Peyer's patch (tissue), 4 donors: ENCODE results near the gene DKKL1.

Source experiments
- POLR2A ChIP-seq, 2 donors: fragments of 450-650 bp; IDR thresholded peaks; one replicate each; pipeline ENCODE4 v1.5.1; 2017; ENCODE audit warnings: antibody characterized with exemption in 2 of 2, mild to moderate bottlenecking in 2 of 2, moderate library complexity in 2 of 2
- TF ChIP-seq, protein P1 (sequence below), 6 experiments: fragments of 450-650 bp in 4 of 6; fragments of 200-600 bp in 2 of 6; sonication (generic) in 1 of 6; IDR thresholded peaks; one replicate each; pipeline ENCODE4 v1.5.1; 2017 to 2019; ENCODE audit warnings: antibody characterized with exemption in 6 of 6, mild to moderate bottlenecking in 3 of 6, moderate library complexity in 1 of 6

DNA sequence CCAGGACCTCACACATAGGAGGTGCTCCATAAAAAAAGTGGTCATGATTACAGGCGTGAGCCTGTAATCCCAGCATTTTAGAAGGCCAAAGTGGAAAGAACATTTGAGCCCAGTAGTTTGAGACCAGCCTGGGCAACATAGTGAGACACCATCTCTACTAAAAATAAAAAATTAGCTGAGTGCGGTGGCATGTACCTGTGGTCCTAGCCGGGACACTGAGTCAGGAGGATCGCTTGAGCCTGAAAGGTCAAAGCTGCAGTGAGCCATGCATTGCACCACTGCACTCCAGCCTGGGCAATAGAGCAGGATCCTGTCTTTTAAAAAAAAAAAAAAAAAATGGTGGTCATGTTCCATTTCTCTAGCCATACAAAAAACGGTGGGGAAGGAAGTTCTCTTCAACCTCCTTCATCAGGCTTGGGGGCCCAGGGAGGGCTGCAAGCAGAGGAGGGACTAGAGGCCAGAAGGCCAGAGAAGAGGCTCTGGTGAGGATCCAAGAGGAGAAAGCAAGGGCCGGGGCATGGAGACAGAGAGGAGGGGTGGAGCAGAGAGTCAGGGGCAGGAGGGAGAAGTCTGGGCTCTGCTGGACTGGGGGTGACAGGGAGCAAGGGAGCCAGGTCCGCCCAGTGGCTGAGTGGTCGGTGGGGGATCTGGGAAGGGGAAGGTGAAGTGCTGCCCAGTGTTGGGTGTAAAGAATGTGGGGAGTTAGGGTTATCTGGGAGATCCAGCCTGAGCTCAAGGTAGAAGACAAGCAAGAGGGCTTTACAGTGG lies 33.2 kb downstream of the DKKL1 start:
- TF ChIP-seq, protein P1, sequence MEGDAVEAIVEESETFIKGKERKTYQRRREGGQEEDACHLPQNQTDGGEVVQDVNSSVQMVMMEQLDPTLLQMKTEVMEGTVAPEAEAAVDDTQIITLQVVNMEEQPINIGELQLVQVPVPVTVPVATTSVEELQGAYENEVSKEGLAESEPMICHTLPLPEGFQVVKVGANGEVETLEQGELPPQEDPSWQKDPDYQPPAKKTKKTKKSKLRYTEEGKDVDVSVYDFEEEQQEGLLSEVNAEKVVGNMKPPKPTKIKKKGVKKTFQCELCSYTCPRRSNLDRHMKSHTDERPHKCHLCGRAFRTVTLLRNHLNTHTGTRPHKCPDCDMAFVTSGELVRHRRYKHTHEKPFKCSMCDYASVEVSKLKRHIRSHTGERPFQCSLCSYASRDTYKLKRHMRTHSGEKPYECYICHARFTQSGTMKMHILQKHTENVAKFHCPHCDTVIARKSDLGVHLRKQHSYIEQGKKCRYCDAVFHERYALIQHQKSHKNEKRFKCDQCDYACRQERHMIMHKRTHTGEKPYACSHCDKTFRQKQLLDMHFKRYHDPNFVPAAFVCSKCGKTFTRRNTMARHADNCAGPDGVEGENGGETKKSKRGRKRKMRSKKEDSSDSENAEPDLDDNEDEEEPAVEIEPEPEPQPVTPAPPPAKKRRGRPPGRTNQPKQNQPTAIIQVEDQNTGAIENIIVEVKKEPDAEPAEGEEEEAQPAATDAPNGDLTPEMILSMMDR (IDR thresholded peaks at IDR 0.05), result no peak
- TF ChIP-seq POLR2A (IDR thresholded peaks at IDR 0.05), result no peak
